IMR-90 (cell line): ENCODE measurements around the gene CTNNA1.

Source experiments
- POLR2A ChIP-seq: IDR thresholded peaks from 2 replicates; pipeline ENCODE4 v1.6.1; 2012; ENCODE audit warnings: mild to moderate bottlenecking, low read depth, low read length
- RAD21 ChIP-seq: IDR thresholded peaks from 2 replicates; pipeline ENCODE4 v1.6.1; 2012; ENCODE audit warnings: low read length, improper control_type of control experiment
- RCOR1 ChIP-seq: IDR thresholded peaks from 2 replicates; pipeline ENCODE4 v1.6.1; 2012; ENCODE audit warnings: mild to moderate bottlenecking, low read length, improper control_type of control experiment; ENCODE audit not compliant: insufficient replicate concordance
- RFX5 ChIP-seq: IDR thresholded peaks from 2 replicates; pipeline ENCODE4 v1.8.0; 2012; ENCODE audit warnings: low read depth, mild to moderate bottlenecking, low read length, moderate library complexity
- TF ChIP-seq, protein P1 (sequence below): conservative IDR thresholded peaks from 2 replicates; pipeline ENCODE4 v1.5.1; 2012; ENCODE audit warnings: mild to moderate bottlenecking, low read depth, low read length, improper control_type of control experiment
- TF ChIP-seq, protein P2 (sequence below): fragments of 150-350 bp; IDR thresholded peaks from 2 replicates; pipeline ENCODE4 v1.6.1; 2017; ENCODE audit warnings: mild to moderate bottlenecking, antibody characterized with exemption, low read length, low read depth

DNA sequence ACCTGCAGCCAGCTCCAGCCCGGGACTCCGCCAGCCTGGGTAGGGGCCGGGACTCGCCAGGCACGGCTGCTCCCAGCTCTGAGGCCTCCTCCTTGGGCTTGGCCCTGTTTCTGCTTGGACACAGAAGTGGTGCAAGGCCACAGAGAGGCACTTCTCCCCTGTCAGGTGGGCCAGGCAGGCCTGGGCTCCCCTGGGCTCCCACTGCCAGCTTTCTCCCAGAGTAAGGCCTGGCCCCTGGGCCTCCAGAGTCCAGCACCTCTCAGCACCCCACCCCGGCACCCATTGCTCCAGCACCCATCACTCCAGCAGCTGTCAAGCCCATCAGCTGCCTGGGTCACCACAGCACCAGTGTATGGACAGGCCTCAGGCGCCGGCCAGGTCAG lies 193.0 kb downstream of the CTNNA1 start:
- TF ChIP-seq, protein P1, sequence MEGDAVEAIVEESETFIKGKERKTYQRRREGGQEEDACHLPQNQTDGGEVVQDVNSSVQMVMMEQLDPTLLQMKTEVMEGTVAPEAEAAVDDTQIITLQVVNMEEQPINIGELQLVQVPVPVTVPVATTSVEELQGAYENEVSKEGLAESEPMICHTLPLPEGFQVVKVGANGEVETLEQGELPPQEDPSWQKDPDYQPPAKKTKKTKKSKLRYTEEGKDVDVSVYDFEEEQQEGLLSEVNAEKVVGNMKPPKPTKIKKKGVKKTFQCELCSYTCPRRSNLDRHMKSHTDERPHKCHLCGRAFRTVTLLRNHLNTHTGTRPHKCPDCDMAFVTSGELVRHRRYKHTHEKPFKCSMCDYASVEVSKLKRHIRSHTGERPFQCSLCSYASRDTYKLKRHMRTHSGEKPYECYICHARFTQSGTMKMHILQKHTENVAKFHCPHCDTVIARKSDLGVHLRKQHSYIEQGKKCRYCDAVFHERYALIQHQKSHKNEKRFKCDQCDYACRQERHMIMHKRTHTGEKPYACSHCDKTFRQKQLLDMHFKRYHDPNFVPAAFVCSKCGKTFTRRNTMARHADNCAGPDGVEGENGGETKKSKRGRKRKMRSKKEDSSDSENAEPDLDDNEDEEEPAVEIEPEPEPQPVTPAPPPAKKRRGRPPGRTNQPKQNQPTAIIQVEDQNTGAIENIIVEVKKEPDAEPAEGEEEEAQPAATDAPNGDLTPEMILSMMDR = no peak
- TF ChIP-seq RFX5 (no peak), POLR2A (no peak), RAD21 (no peak), RCOR1 (no peak)
- TF ChIP-seq, protein P2, sequence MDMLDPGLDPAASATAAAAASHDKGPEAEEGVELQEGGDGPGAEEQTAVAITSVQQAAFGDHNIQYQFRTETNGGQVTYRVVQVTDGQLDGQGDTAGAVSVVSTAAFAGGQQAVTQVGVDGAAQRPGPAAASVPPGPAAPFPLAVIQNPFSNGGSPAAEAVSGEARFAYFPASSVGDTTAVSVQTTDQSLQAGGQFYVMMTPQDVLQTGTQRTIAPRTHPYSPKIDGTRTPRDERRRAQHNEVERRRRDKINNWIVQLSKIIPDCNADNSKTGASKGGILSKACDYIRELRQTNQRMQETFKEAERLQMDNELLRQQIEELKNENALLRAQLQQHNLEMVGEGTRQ = no peak
